B cell (primary cell): ENCODE measurements around the gene RBM46. TPM values are rescaled to one million over a fixed set of nuclear protein-coding genes. Genes with fewer than 3 reads are reported as not detected.

ENCODE experiments used
- ATAC-seq: fragments of 200-7000 bp; cut with Tn5 transposase; one replicate; pipeline ENCODE4 v1.10.0; 2021; ENCODE audit warnings: low read depth, mild to moderate bottlenecking, moderate number of reproducible peaks, moderate library complexity
- CTCF ChIA-PET: fragments of 350-600 bp; sonication (Branson Sonifier 250); formaldehyde crosslinking; loops from one replicate; lab custom pipeline; 2021; ENCODE audit warnings: antibody characterized with exemption, inconsistent platforms; lab: Charles Lee
- POLR2A ChIA-PET: fragments of 350-600 bp; sonication (Branson Sonifier 250); formaldehyde crosslinking; loops from one replicate; lab custom pipeline; 2021; ENCODE audit warnings: antibody characterized with exemption; lab: Charles Lee
- DNase-seq: peaks from one replicate; pipeline ENCODE4 v3.0.0; 2013
- H2AFZ ChIP-seq: 2 replicates; pipeline ENCODE4 v1.6.1; 2012; ENCODE audit warnings: mild to moderate bottlenecking, low read depth, low read length; ENCODE audit not compliant: insufficient read depth, poor library complexity, severe bottlenecking
- H3K27ac ChIP-seq, 2 donors: 1 replicate in 1 of 2; 2 replicates in 1 of 2; pipeline ENCODE4 v1.5.1; 2012 to 2013; ENCODE audit warnings: low read length in 2 of 2, mild to moderate bottlenecking in 2 of 2, moderate library complexity in 1 of 2
- H3K27me3 ChIP-seq, 4 experiments: fragments of 200-600 bp in 1 of 4; sonication (generic) in 1 of 4; replicated peaks in 1 of 4; 1 replicate in 2 of 4; 2 replicates in 2 of 4; pipeline versions ENCODE4 v1.6.1 to v1.7.0; 2013 to 2016; ENCODE audit warnings: low read length in 3 of 4, mild to moderate bottlenecking in 2 of 4, mixed read lengths in 1 of 4, moderate library complexity in 1 of 4; ENCODE audit not compliant: insufficient read depth in 4 of 4, control insufficient read depth in 3 of 4; ENCODE audit errors: control extremely low read depth in 1 of 4
- H3K36me3 ChIP-seq, 2 experiments: replicated peaks in 1 of 2; 1 replicate in 1 of 2; 2 replicates in 1 of 2; pipeline versions ENCODE4 v1.6.1 to v1.7.1; 2013; ENCODE audit warnings: low read length in 1 of 2; ENCODE audit not compliant: insufficient read depth in 2 of 2, control insufficient read depth in 1 of 2; ENCODE audit errors: control extremely low read depth in 1 of 2, extremely low read depth in 1 of 2
- H3K4me1 ChIP-seq, 2 donors: fragments of 200-600 bp in 1 of 2; sonication (generic) in 1 of 2; 1 replicate in 1 of 2; 2 replicates in 1 of 2; pipeline versions ENCODE4 v1.5.1 to v1.6.1; 2013 to 2017; ENCODE audit warnings: low read length in 2 of 2; ENCODE audit not compliant: control insufficient read depth in 2 of 2, insufficient read depth in 2 of 2
- H3K4me2 ChIP-seq: replicated peaks from 2 replicates; pipeline ENCODE3; 2012; ENCODE audit warnings: mild to moderate bottlenecking, low read depth, low read length; ENCODE audit not compliant: poor library complexity, severe bottlenecking
- H3K4me3 ChIP-seq, 5 experiments: fragments of 200-600 bp in 1 of 5; sonication (generic) in 1 of 5; 1 replicate in 3 of 5; 2 replicates in 2 of 5; pipeline versions ENCODE4 v1.5.1 to v1.7.0; 2011 to 2016; ENCODE audit warnings: low read length in 4 of 5, mild to moderate bottlenecking in 4 of 5, low read depth in 2 of 5, control low read depth in 1 of 5, moderate library complexity in 1 of 5; ENCODE audit not compliant: insufficient read depth in 1 of 5; ENCODE audit errors: control extremely low read depth in 1 of 5, extremely low read depth in 1 of 5
- H3K79me2 ChIP-seq: fragments of 200-600 bp; sonication (generic); one replicate; pipeline ENCODE4 v1.6.0; 2016; ENCODE audit warnings: low read length; ENCODE audit not compliant: control insufficient read depth, insufficient read depth
- H3K9ac ChIP-seq: fragments of 200-600 bp; sonication (generic); 2 replicates; pipeline ENCODE4 v1.6.1; 2017; ENCODE audit warnings: mild to moderate bottlenecking, low read length, moderate library complexity
- H3K9me3 ChIP-seq, 3 donors: one replicate each; pipeline versions ENCODE4 v1.6.1 to v1.7.1; 2013; ENCODE audit warnings: low read length in 2 of 3; ENCODE audit not compliant: control insufficient read depth in 2 of 3, insufficient read depth in 1 of 3; ENCODE audit errors: control extremely low read depth in 1 of 3
- H4K20me1 ChIP-seq: 2 replicates; pipeline ENCODE4 v1.6.0; 2012; ENCODE audit warnings: mild to moderate bottlenecking, low read length; ENCODE audit not compliant: insufficient read depth, control insufficient read depth, poor library complexity, severe bottlenecking
- H3K27ac Mint-ChIP-seq: one replicate; pipeline ENCODE4 v1.8.0; 2021; ENCODE audit warnings: mixed read lengths
- H3K27me3 Mint-ChIP-seq: one replicate; pipeline ENCODE4 v1.8.0; 2021; ENCODE audit warnings: mixed read lengths
- H3K4me1 Mint-ChIP-seq: one replicate; pipeline ENCODE4 v1.8.0; 2021; ENCODE audit warnings: mixed read lengths
- H3K4me3 Mint-ChIP-seq: one replicate; pipeline ENCODE4 v1.8.0; 2021; ENCODE audit warnings: mixed read lengths
- H3K9me3 Mint-ChIP-seq: one replicate; pipeline ENCODE4 v1.8.0; 2022; ENCODE audit warnings: mixed read lengths; ENCODE audit not compliant: insufficient read depth
- CTCF ChIP-seq: fragments of 200-600 bp; IDR thresholded peaks from one replicate; pipeline ENCODE4 v1.8.0; 2022; ENCODE audit warnings: antibody characterized with exemption, mild to moderate bottlenecking
- EZH2 ChIP-seq: IDR thresholded peaks from 2 replicates; pipeline ENCODE4 v1.6.1; 2012; ENCODE audit warnings: borderline replicate concordance, low read depth, mild to moderate bottlenecking, moderate library complexity, low read length; ENCODE audit not compliant: insufficient read depth, poor library complexity, severe bottlenecking
- WGBS: methylation state at CpG from one replicate; pipeline ENCODE4 v1.1.5; 2013; ENCODE audit warnings: missing lambda C conversion rate; ENCODE audit not compliant: insufficient coverage; 5-methylcytosine and 5-hydroxymethylcytosine counted together
- intact Hi-C: fragments of 100-400 bp; cut with micrococcal nuclease; formaldehyde crosslinking; loops from one replicate; pipeline ENCODE4 v1.10.0; 2022
- polyA plus RNA-seq: library from polyadenylated mRNA; depleted of rRNA; stranded (reverse); fragments of >200 nt; gene quantifications from 2 replicates; pipeline ENCODE4 v1.2.3, GENCODE V29; 2012
- total RNA-seq, 2 donors: library from RNA; stranded (reverse); fragments of 120-200 nt in 1 of 2; gene quantifications; 1 replicate in 1 of 2; 2 replicates in 1 of 2; pipeline versions ENCODE4 v1.2.3 to v1.2.4, GENCODE V29; 2013 to 2022

The RBM46 gene
- total and polyA plus RNA-seq, 2 donors (not counting 1 experiment from before 2014, with no cell fraction given), result not detected

DNA sequence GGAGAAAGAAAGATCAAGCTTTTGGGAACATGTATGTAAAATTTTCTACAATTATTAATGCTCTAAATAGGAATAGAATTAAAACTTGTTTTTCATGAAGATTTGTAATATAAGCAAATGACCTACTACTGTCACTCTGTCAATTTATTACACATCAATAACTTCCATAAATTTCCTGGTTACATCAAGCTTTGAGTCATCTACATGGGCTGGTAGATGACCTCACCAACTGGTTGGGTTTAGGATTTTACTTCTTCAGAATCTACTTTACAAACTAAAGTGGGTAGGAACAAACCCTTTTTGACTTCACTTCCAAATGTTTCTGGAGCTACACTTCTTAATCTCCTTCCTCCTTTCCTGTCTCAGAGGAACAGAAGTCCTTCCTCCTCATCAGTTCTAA is 49.3 kb upstream of the RBM46 start:
- H2AFZ ChIP-seq, result no peak overlapping the region
- H3K4me2 ChIP-seq, result no peak overlapping the region
- no peaks in the 10 kb centered on the region for H3K36me3 ChIP-seq
- no peak overlapping the region for H3K27ac ChIP-seq
- no peak overlapping the region for H3K4me3 ChIP-seq
- intact Hi-C loops, result no loop called here
- CTCF ChIA-PET, result no interaction called here
- TF ChIP-seq EZH2, result no peak
- TF ChIP-seq CTCF, result no peak
- H3K4me1 Mint-ChIP-seq, result no peaks in the 10 kb centered on the region
- no peaks in the 10 kb centered on the region for H3K4me1 ChIP-seq
- no peaks in the 10 kb centered on the region for H4K20me1 ChIP-seq
- H3K9ac ChIP-seq, result no peak overlapping the region
- H3K4me3 Mint-ChIP-seq, result no peak overlapping the region
- no peak for DNase-seq
- H3K27ac Mint-ChIP-seq, result no peak overlapping the region
- H3K27me3 ChIP-seq, result peaks cover 0 to 6% (median 3%) of the 10 kb centered on the region in 4 experiments
- POLR2A ChIA-PET, result no interaction called here
- H3K27me3 Mint-ChIP-seq, result peaks cover 25% of the 10 kb centered on the region
- no peak for ATAC-seq
- no peaks in the 10 kb centered on the region for H3K79me2 ChIP-seq
- no peaks in the 10 kb centered on the region for H3K9me3 ChIP-seq
- no peaks in the 10 kb centered on the region for H3K9me3 Mint-ChIP-seq

GRCh38 chr4:154732669-154733068 is 48.4 kb upstream of the RBM46 start:
- Mint-ChIP-seq H3K4me1 (no peaks in the 10 kb centered on the region), H3K4me3 (no peak overlapping the region), H3K27ac (no peak overlapping the region), H3K9me3 (no peaks in the 10 kb centered on the region), H3K27me3 (peaks cover 23% of the 10 kb centered on the region)
- H3K4me2 ChIP-seq, result no peak overlapping the region
- H3K4me1 ChIP-seq, result no peaks in the 10 kb centered on the region
- ATAC-seq (no peak), DNase-seq (no peak)
- WGBS, result 93% methylated on average over 4 of the region's 4 CpGs
- H3K9me3 ChIP-seq, result no peaks in the 10 kb centered on the region
- no peaks in the 10 kb centered on the region for H3K79me2 ChIP-seq
- H4K20me1 ChIP-seq, result no peaks in the 10 kb centered on the region
- H3K9ac ChIP-seq, result no peak overlapping the region
- no peak overlapping the region for H2AFZ ChIP-seq
- TF ChIP-seq EZH2, result no peak
- TF ChIP-seq CTCF, result no peak
- H3K27ac ChIP-seq, result no peak overlapping the region
- H3K4me3 ChIP-seq, result no peak overlapping the region
- intact Hi-C loops, result no loop called here
- CTCF ChIA-PET, result no interaction called here
- peaks cover 0 to 6% (median 3%) of the 10 kb centered on the region in 4 experiments for H3K27me3 ChIP-seq
- POLR2A ChIA-PET, result no interaction called here
- H3K36me3 ChIP-seq, result no peaks in the 10 kb centered on the region
